NCI-H345 (cell line): ENCODE measurements around the gene CFAP68.
A peak's percentile ranks its signal among the peaks of the same experiment; 100 is the strongest.
"Not testable (repeated sequence)": the region's sequence is repeated elsewhere in the genome, so short reads cannot be mapped to it uniquely, and the experiment has no call there.

Source experiments
- DNase-seq: peaks from one replicate; lab custom pipeline; 2025; lab: John Stamatoyannopoulos, UW

The CFAP68 gene

GRCh38 chr11:111870886-111871692, 8.3 kb upstream of the CFAP68 start, which contains the start of gene ALG9:
ALG9 (minus strand) TSS chr11:111871581; CDS start chr11:111871482, 99 bp downstream.
- peak; percentile 74 for DNase-seq

- no peak for DNase-seq
Observed at GRCh38 chr11:111871693-111872161, 7.6 kb upstream of the CFAP68 start.

- DNase-seq: peak; percentile 57
Observed at GRCh38 chr11:111878385-111878848, 924 bp upstream of the CFAP68 start.

- DNase-seq: no peak
Observed at GRCh38 chr11:111879637-111879960, 258 bp downstream of the CFAP68 start.

- no peak for DNase-seq
Observed at GRCh38 chr11:111882202-111882601, 2.9 kb downstream of the CFAP68 start.

- not testable (repeated sequence) for DNase-seq
Observed at GRCh38 chr11:111885053-111885452, 5.7 kb downstream of the CFAP68 start.

GRCh38 chr11:111886032-111886431, 6.7 kb downstream of the CFAP68 start:
- no peak for DNase-seq

- no peak for DNase-seq
Observed at GRCh38 chr11:111886844-111887243, 7.5 kb downstream of the CFAP68 start.

GRCh38 chr11:111905411-111905810, 26.1 kb downstream of the CFAP68 start:
- DNase-seq: no peak

- no peak for DNase-seq
Observed at GRCh38 chr11:111906680-111907079, 27.3 kb downstream of the CFAP68 start.

GRCh38 chr11:111908639-111909305, 29.4 kb downstream of the CFAP68 start:
- no peak for DNase-seq

- no peak for DNase-seq
Observed at GRCh38 chr11:111909378-111909777, 30.0 kb downstream of the CFAP68 start.

GRCh38 chr11:111910676-111911562, 31.6 kb downstream of the CFAP68 start:
- no peak for DNase-seq

GRCh38 chr11:111911563-111912401, 32.4 kb downstream of the CFAP68 start, which contains the start of gene CRYAB:
CRYAB (minus strand) TSS chr11:111911770; CDS start chr11:111911724, 46 bp downstream.
- DNase-seq: no peak

GRCh38 chr11:111912535-111912934, 33.2 kb downstream of the CFAP68 start, which contains the start of gene HSPB2:
HSPB2 (plus strand) TSS chr11:111912734; CDS start chr11:111912830, 96 bp downstream.
- no peak for DNase-seq

GRCh38 chr11:111913031-111913861, 33.9 kb downstream of the CFAP68 start:
- no peak for DNase-seq

GRCh38 chr11:111913997-111914396, 34.7 kb downstream of the CFAP68 start:
- no peak for DNase-seq

GRCh38 chr11:111916768-111917167, 37.4 kb downstream of the CFAP68 start:
- DNase-seq: no peak

GRCh38 chr11:111917312-111917711, 38.0 kb downstream of the CFAP68 start:
- DNase-seq: no peak

GRCh38 chr11:111917788-111918187, 38.4 kb downstream of the CFAP68 start:
- no peak for DNase-seq
